HG03097 (cell line): ENCODE results near the gene DDAH1.
A peak's percentile ranks its signal among the peaks of the same experiment; 100 is the strongest.

ENCODE experiments used
- ATAC-seq: cut with Tn5 transposase; IDR thresholded peaks from one replicate; pipeline ENCODE4 v1.9.1; 2021; ENCODE audit not compliant: unreplicated experiment, low FRiP score

The DDAH1 gene

GRCh38 chr1:85279458-85280080 lies 185.4 kb downstream of the DDAH1 start:
- no peak for ATAC-seq

DNA sequence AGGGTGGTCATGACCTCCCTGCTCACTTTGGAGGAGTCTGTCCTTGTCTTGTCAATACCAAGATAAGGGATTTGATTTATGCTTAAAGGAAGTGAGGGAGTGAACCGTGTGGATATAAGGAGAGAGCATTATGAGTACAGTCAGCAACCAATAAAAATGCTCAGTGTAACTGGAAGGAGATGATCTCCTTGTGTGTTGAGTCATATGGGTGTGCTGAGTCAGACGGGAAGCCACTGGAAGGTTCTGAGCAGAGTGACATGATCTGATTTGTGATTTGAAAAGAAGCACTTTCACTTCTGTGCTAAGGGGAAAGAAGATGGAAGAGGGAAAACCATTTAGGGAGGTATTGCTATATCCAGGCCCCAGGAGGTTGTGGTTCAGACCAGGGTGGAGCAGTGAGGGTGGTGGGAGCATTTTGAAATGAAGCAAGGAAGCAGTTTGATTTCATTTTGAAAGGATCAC lies 186.1 kb downstream of the DDAH1 start:
- ATAC-seq = no peak

DNA sequence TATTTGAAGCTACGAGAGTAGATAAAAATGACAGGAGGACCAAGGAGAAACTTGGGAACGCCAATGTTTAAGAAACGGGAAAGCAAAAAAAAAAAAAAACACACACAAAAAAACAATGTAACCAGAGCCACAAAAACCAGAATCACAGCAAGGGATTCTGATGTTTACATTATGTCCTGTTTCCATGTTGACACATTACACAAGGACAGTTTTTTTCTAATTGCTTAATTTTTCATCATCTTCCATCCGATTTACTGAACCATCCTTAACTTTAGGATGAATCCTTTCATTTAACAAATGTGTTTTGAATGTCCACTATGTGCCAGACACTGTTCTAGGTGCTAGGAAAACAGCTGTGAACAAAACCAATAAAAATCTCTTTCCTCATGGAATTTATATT lies 187.2 kb downstream of the DDAH1 start:
- no peak for ATAC-seq

GRCh38 chr1:85276978-85277639 lies 187.8 kb downstream of the DDAH1 start:
- ATAC-seq = no peak

GRCh38 chr1:85276215-85276977 lies 188.6 kb downstream of the DDAH1 start, which contains the start of gene BCL10:
TSS of gene BCL10 (minus strand) at chr1:85276632. CDS start at chr1:85276352, 280 bp downstream.
- peak; percentile 97 for ATAC-seq

GRCh38 chr1:85275701-85276214 lies 189.2 kb downstream of the DDAH1 start:
- no peak for ATAC-seq

DNA sequence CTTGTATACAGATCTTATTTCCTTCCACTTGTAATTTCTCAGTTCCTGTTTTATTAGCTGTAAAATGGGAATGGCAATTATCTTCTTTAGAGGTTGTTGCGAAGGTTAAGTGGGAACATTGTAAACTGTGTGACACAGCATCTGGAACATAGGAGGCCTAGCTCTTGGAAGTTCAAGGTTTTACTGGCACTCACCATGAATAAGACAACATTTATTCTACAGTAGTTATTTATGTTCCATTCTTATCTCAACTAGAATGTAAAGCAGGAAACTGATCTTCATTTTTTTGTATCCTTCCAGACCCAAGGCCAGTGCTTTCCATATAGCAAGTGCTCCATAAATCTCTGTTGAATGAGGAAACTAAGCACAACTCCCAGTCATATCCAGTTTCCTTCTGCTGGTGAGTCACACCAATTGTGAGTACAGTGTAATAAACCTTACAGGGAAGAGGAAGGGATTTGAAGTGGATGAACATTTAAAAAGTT lies 189.9 kb downstream of the DDAH1 start:
- ATAC-seq = no peak

DNA sequence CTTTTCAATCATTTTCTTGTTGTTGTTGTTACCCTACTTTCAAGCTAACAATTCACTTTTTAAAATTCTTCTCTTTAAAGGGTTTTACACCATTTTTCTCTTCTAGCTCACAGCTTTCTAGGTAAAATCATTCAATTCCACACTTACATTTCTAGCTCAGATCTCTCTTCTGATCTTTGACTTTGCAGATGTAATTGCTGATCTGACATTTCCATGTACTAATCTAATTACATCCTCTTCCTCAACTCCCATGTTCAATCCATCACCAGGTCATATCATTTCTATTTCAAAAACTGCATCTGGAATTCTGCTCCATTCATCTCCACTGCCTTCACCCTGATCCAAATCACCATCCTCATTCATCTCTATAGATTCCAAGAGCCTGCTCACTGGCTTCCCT lies 191.6 kb downstream of the DDAH1 start:
- no peak for ATAC-seq

DNA sequence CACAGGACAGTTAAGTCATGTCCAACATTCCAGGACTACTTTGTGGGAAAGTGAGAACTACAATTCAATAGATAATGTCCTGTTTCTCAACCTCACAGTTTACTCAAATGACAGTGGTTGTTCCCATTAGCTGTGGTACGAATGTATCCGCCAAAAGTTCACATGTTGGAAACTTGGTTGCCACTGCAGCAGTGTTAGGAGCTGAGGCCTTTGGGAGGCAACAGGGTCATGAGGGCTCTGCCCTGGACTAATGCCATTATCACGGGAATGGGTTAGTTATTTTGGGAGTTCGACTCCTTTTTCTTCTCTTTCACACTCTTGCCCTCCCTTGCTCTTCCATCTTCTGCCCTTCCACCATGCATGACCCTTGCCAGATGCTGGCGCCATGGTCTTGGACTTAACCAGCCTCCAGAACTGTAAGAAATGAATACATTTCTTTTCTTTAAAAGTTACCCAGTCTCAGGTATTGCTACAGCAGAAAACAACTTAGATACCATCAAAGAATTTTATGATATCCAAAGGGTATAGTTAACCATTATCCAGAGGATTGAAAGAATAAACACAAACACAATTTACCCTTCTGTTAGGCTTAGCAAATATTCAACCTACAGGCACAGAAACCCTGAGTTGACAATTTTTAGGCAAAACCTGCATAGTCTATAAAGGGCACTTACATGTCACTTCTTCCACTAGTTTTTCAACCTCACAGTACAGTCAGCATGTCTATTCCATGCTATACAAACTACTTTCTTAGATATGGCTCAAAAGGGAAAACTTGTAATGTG lies 196.0 kb downstream of the DDAH1 start:
- ATAC-seq = no peak
